Measurements from ENCODE around the gene DOCK4. TPM values are rescaled to one million over a fixed set of nuclear protein-coding genes. Genes with fewer than 3 reads are reported as not detected.

DOCK4 gene
- total RNA-seq, 1 experiment from 2014 or later, result 4.9 TPM

DNA sequence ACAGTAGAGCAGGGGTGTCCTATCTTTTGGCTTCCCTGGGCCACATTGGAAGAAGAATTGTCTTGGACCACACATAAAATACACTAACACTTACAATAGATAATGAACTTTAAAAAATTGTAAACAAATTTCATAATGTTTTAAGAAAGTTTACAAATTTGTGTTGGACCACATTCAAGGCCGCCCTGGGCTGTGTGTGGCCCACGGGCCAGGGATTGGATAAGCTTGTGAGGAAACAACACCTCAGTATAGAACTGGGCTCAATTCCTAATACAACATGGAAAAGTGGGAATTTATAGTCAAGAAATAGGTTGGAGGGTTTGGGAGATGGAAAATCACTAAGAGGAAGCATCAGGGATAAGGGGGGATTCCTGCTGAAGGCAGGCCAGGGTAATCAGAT, 18.0 kb upstream of the DOCK4 start:
- no peak overlapping the region for H3K27ac ChIP-seq (ENCODE audit: insufficient read length, low read depth, low read length)
- no peak overlapping the region for H3K14ac ChIP-seq (ENCODE audit: insufficient read depth, low read length)
- no peaks in the 10 kb centered on the region for H3K9me3 ChIP-seq (ENCODE audit: control insufficient read depth, low read depth, low read length)
- H3K27me3 ChIP-seq (ENCODE audit: insufficient read depth, low read length), result no peaks in the 10 kb centered on the region
- H3T11ph ChIP-seq (ENCODE audit: low read length), result no peak overlapping the region
- H4K91ac ChIP-seq (ENCODE audit: insufficient read length, low read depth, low read length), result no peak overlapping the region
- Mint-ChIP-seq H3K27ac (no peak overlapping the region), H3K36me3 (ENCODE audit: insufficient read depth in 1 of 3, low read depth in 3 of 3) (peaks cover 0 to 16% (median 4%) of the 10 kb centered on the region in 3 experiments; a peak in 4 of 7 replicates), H3K27me3 (ENCODE audit: low read depth) (no peaks in the 10 kb centered on the region), H3K4me3 (no peak overlapping the region), H3K9me3 (no peaks in the 10 kb centered on the region), H3K4me1 (peaks cover 15% of the 10 kb centered on the region in 2 experiments; a peak in 3 of 4 replicates)
- H2BK15ac ChIP-seq (ENCODE audit: low read depth, low read length), result no peak overlapping the region
- H2BK20ac ChIP-seq (ENCODE audit: low read depth, low read length, poor library complexity, severe bottlenecking), result no peak overlapping the region
- no peak overlapping the region for H2AFZ ChIP-seq (ENCODE audit: low read length)
- no peak overlapping the region for H3K9ac ChIP-seq (ENCODE audit: extremely low read depth, insufficient read length, low read length)
- H2BK12ac ChIP-seq (ENCODE audit: insufficient read length, low read depth, low read length), result no peak overlapping the region
- H2BK5ac ChIP-seq (ENCODE audit: insufficient read length, low read length), result no peak overlapping the region
- H4K20me1 ChIP-seq (ENCODE audit: control insufficient read depth, insufficient read depth, insufficient read length), result no peaks in the 10 kb centered on the region
- H2AK5ac ChIP-seq (ENCODE audit: insufficient read length, low read length), result no peak overlapping the region
- no peak overlapping the region for H4K5ac ChIP-seq (ENCODE audit: insufficient read length, low read depth, low read length)
- peaks cover 12% of the 10 kb centered on the region for H3K79me1 ChIP-seq (ENCODE audit: insufficient read depth, low read depth, low read length, poor library complexity, severe bottlenecking)
- no peak overlapping the region for H2BK120ac ChIP-seq (ENCODE audit: low read depth, low read length, poor library complexity, severe bottlenecking)
- no peak overlapping the region for H3K56ac ChIP-seq (ENCODE audit: insufficient read length, low read depth, low read length)
- no CpG with 5 or more reads among the region's 2 CpGs for WGBS (ENCODE audit: extremely low coverage, insufficient read length, low lambda C conversion rate)
- no peak overlapping the region for H3K4ac ChIP-seq (ENCODE audit: low read depth, low read length)
- peaks cover 4% of the 10 kb centered on the region; the same call in 1 of the 2 replicates for H3K4me1 ChIP-seq (ENCODE audit: insufficient read depth, low read length)
- no peak for TF ChIP-seq CTCF (conservative IDR thresholded peaks at IDR 0.05)
- peaks cover 4% of the 10 kb centered on the region; the same call in 1 of the 2 replicates for H3K79me2 ChIP-seq (ENCODE audit: insufficient read depth, low read length)
- H4K8ac ChIP-seq (replicated peaks; ENCODE audit: insufficient read length, low read depth, low read length), result no peak overlapping the region
- DNase-seq, result no peak
- no peak overlapping the region for H3K4me2 ChIP-seq (ENCODE audit: insufficient read depth, insufficient read length, low read length)
- no peak overlapping the region for H3K23ac ChIP-seq (ENCODE audit: insufficient read length, low read depth, low read length)
- no peak overlapping the region for H3K18ac ChIP-seq (ENCODE audit: insufficient read length, low read depth, low read length)
- no peaks in the 10 kb centered on the region for H3K23me2 ChIP-seq (ENCODE audit: insufficient read length, low read depth, low read length, poor library complexity, severe bottlenecking)
